Hepatocyte (in vitro differentiated cells): ENCODE measurements around the gene EGR1. TPM values are rescaled to one million over a fixed set of nuclear protein-coding genes. Genes with fewer than 3 reads are reported as not detected.

Source experiments
- DNase-seq: peaks from one replicate; pipeline ENCODE4 v3.0.0-alpha.2; 2016; ENCODE audit warnings: low spot score
- H2AFZ ChIP-seq: fragments of 200-600 bp; sonication (generic); 2 replicates; pipeline ENCODE4 v1.6.0; 2016; ENCODE audit warnings: antibody characterized with exemption, mild to moderate bottlenecking
- H3K27ac ChIP-seq: fragments of 200-600 bp; sonication (generic); 2 replicates; pipeline ENCODE4 v1.5.1; 2016; ENCODE audit warnings: mild to moderate bottlenecking
- H3K27me3 ChIP-seq: fragments of 200-600 bp; sonication (generic); 2 replicates; pipeline ENCODE4 v1.6.1; 2016
- H3K36me3 ChIP-seq: fragments of 200-600 bp; sonication (generic); replicated peaks from 2 replicates; pipeline ENCODE4 v1.5.1; 2016; ENCODE audit warnings: low read depth; ENCODE audit not compliant: insufficient read depth
- H3K4me1 ChIP-seq: fragments of 200-600 bp; sonication (generic); 2 replicates; pipeline ENCODE4 v1.5.1; 2016; ENCODE audit warnings: mild to moderate bottlenecking, moderate library complexity; ENCODE audit not compliant: insufficient read depth
- H3K4me2 ChIP-seq: fragments of 200-600 bp; sonication (generic); 2 replicates; pipeline ENCODE4 v1.6.0; 2016
- H3K4me3 ChIP-seq: fragments of 200-600 bp; sonication (generic); 2 replicates; pipeline ENCODE4 v1.5.1; 2016; ENCODE audit warnings: mild to moderate bottlenecking
- H3K79me2 ChIP-seq: fragments of 200-600 bp; sonication (generic); 2 replicates; pipeline ENCODE4 v1.6.0; 2017; ENCODE audit warnings: mild to moderate bottlenecking
- H3K9me2 ChIP-seq: fragments of 200-600 bp; sonication (generic); replicated peaks from 2 replicates; pipeline ENCODE4 v1.6.0; 2017; ENCODE audit warnings: mild to moderate bottlenecking; ENCODE audit not compliant: insufficient read depth
- H3K9me3 ChIP-seq: fragments of 200-600 bp; sonication (generic); 2 replicates; pipeline ENCODE4 v1.5.1; 2016; ENCODE audit warnings: low read depth, mild to moderate bottlenecking
- H4K20me1 ChIP-seq: fragments of 200-600 bp; sonication (generic); 2 replicates; pipeline ENCODE4 v1.6.0; 2016; ENCODE audit warnings: mild to moderate bottlenecking; ENCODE audit not compliant: insufficient read depth, poor library complexity, severe bottlenecking
- CTCF ChIP-seq: fragments of 200-600 bp; sonication (generic); IDR thresholded peaks from 2 replicates; pipeline ENCODE4 v1.5.1; 2016; ENCODE audit warnings: antibody characterized with exemption, mild to moderate bottlenecking; ENCODE audit not compliant: poor library complexity
- EZH2 ChIP-seq: fragments of 200-600 bp; sonication (generic); IDR thresholded peaks from 2 replicates; pipeline ENCODE4 v1.6.1; 2016; ENCODE audit warnings: antibody characterized with exemption, mild to moderate bottlenecking, borderline replicate concordance
- EZH2phosphoT487 ChIP-seq: fragments of 200-600 bp; sonication (generic); IDR thresholded peaks from one replicate; pipeline ENCODE4 v1.6.1; 2018; ENCODE audit warnings: antibody characterized with exemption, mild to moderate bottlenecking, low read depth, moderate library complexity; ENCODE audit not compliant: unreplicated experiment, severe bottlenecking
- WGBS: methylation state at CpG from one replicate; pipeline ENCODE4 v1.1.6; 2016; ENCODE audit warnings: low lambda C conversion rate; ENCODE audit errors: missing lambda C conversion rate; 5-methylcytosine and 5-hydroxymethylcytosine counted together
- polyA plus RNA-seq: library from polyadenylated mRNA; unstranded; fragments of >200 nt; fragmentation: Nextera tagmentation; extraction: Ambion mirVana; gene quantifications from 2 replicates; pipeline ENCODE4 v1.2.1, GENCODE V29; 2016
- total RNA-seq: library from RNA; depleted of rRNA; stranded (reverse); fragments of >200 nt; gene quantifications from 2 replicates; pipeline ENCODE4 v1.2.3, GENCODE V29; 2014

EGR1 gene
- total and polyA plus RNA-seq, 2 experiments from 2014 or later: 95.4 to 336 TPM

- H3K4me3 ChIP-seq: no peak overlapping the region
- 76% methylated on average over 4 of the region's 4 CpGs for WGBS
- H3K4me1 ChIP-seq: peaks cover 2% of the 10 kb centered on the region
- no peak for DNase-seq
- no peak overlapping the region for H3K4me2 ChIP-seq
- H4K20me1 ChIP-seq: no peaks in the 10 kb centered on the region
- no peaks in the 10 kb centered on the region for H3K27me3 ChIP-seq
- no peak overlapping the region for H3K27ac ChIP-seq
- no peaks in the 10 kb centered on the region for H3K36me3 ChIP-seq
- no peaks in the 10 kb centered on the region for H3K9me3 ChIP-seq
- no peak overlapping the region for H2AFZ ChIP-seq
- H3K9me2 ChIP-seq: no peaks in the 10 kb centered on the region
- H3K79me2 ChIP-seq: no peaks in the 10 kb centered on the region
- TF ChIP-seq EZH2 (no peak), EZH2phosphoT487 (no peak), CTCF (no peak)
These were observed 33.1 kb downstream of the EGR1 start for GRCh38 chr5:138498376-138498775.

- Histone ChIP-seq H3K4me1 (no peaks in the 10 kb centered on the region), H3K36me3 (no peaks in the 10 kb centered on the region), H2AFZ (no peak overlapping the region), H3K79me2 (no peaks in the 10 kb centered on the region), H3K9me3 (no peaks in the 10 kb centered on the region), H3K4me2 (no peak overlapping the region), H3K27ac (no peak overlapping the region), H4K20me1 (no peaks in the 10 kb centered on the region), H3K27me3 (no peaks in the 10 kb centered on the region), H3K4me3 (no peak overlapping the region), H3K9me2 (no peaks in the 10 kb centered on the region)
- WGBS: 83% methylated on average over 4 of the region's 4 CpGs
- no peak for DNase-seq
- no peak for TF ChIP-seq EZH2
- TF ChIP-seq CTCF: no peak
- TF ChIP-seq EZH2phosphoT487: no peak
These were observed 36.8 kb downstream of the EGR1 start for GRCh38 chr5:138502121-138502520.

- no peak for TF ChIP-seq EZH2
- TF ChIP-seq EZH2phosphoT487: no peak
- TF ChIP-seq CTCF: no peak
- Histone ChIP-seq H4K20me1 (no peaks in the 10 kb centered on the region), H3K9me2 (no peaks in the 10 kb centered on the region), H3K79me2 (no peaks in the 10 kb centered on the region), H3K9me3 (no peaks in the 10 kb centered on the region), H3K4me1 (no peaks in the 10 kb centered on the region), H3K4me3 (no peak overlapping the region), H2AFZ (no peak overlapping the region), H3K4me2 (no peak overlapping the region), H3K36me3 (no peaks in the 10 kb centered on the region), H3K27ac (no peak overlapping the region), H3K27me3 (no peaks in the 10 kb centered on the region)
- WGBS: 92% methylated on average over 11 of the region's 11 CpGs
- DNase-seq: no peak
These were observed 37.2 kb downstream of the EGR1 start for GRCh38 chr5:138502521-138502920.
